Mesothelial cell of epicardium (in vitro differentiated cells): ENCODE measurements around the gene ATXN10. TPM values are rescaled to one million over a fixed set of nuclear protein-coding genes. Genes with fewer than 3 reads are reported as not detected.
A peak's percentile ranks its signal among the peaks of the same experiment; 100 is the strongest.

Source experiments
- DNase-seq, 2 experiments: peaks; one replicate each; pipeline ENCODE4 v3.0.0; 2021; ENCODE audit warnings: low spot score in 2 of 2; ENCODE audit not compliant: unreplicated experiment in 2 of 2
- H3K27ac Mint-ChIP-seq: 2 replicates; pipeline ENCODE4 v1.8.0; 2021; ENCODE audit warnings: mixed read lengths
- H3K27me3 Mint-ChIP-seq: 2 replicates; pipeline ENCODE4 v1.8.0; 2021; ENCODE audit warnings: low read depth, mixed read lengths
- H3K36me3 Mint-ChIP-seq: 2 replicates; pipeline ENCODE4 v1.8.0; 2021; ENCODE audit warnings: mixed read lengths
- H3K4me1 Mint-ChIP-seq: 2 replicates; pipeline ENCODE4 v1.8.0; 2021; ENCODE audit warnings: mixed read lengths
- H3K4me3 Mint-ChIP-seq: 2 replicates; pipeline ENCODE4 v1.8.0; 2021; ENCODE audit warnings: mild to moderate bottlenecking, moderate library complexity, mixed read lengths
- H3K9me3 Mint-ChIP-seq: 2 replicates; pipeline ENCODE4 v1.8.0; 2021; ENCODE audit warnings: mixed read lengths
- total RNA-seq: library from RNA; stranded (reverse); gene quantifications from 3 replicates; pipeline ENCODE4 v1.2.1, GENCODE V29; 2021
- TF ChIP-seq, protein P1 (sequence below): fragments of 200-600 bp; sonication (generic); IDR thresholded peaks from one replicate; pipeline ENCODE4 v1.5.0; 2021; ENCODE audit warnings: antibody characterized with exemption; ENCODE audit not compliant: unreplicated experiment

Gene ATXN10
- total RNA-seq, 1 donor from 2014 or later = 237 TPM

DNA sequence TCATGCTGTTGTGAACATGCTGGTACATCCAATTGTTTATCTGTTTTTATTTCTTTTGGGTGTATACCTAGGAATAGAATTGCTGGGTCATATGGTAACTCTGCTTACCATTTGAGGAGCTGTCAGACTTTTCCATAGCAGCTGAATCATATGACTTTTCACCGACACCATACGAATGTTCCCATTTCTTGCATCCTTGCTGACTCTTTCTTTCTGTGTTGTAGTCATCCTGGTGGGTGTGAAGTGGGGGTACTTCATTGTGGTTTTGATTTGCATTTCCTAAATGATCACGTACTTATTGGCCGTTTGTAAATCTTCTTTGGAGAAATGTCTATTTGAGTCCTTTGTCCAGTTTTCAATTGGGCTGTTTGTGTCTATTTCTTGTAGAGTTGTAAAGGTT lies 26.5 kb downstream of the ATXN10 start:
- peak overlapping the region; percentile 71 for H3K27ac Mint-ChIP-seq
- no peak overlapping the region for H3K4me3 Mint-ChIP-seq
- H3K9me3 Mint-ChIP-seq = peaks cover 5% of the 10 kb centered on the region
- H3K36me3 Mint-ChIP-seq = peaks cover 60% of the 10 kb centered on the region
- no peaks in the 10 kb centered on the region for H3K27me3 Mint-ChIP-seq
- TF ChIP-seq, protein P1, sequence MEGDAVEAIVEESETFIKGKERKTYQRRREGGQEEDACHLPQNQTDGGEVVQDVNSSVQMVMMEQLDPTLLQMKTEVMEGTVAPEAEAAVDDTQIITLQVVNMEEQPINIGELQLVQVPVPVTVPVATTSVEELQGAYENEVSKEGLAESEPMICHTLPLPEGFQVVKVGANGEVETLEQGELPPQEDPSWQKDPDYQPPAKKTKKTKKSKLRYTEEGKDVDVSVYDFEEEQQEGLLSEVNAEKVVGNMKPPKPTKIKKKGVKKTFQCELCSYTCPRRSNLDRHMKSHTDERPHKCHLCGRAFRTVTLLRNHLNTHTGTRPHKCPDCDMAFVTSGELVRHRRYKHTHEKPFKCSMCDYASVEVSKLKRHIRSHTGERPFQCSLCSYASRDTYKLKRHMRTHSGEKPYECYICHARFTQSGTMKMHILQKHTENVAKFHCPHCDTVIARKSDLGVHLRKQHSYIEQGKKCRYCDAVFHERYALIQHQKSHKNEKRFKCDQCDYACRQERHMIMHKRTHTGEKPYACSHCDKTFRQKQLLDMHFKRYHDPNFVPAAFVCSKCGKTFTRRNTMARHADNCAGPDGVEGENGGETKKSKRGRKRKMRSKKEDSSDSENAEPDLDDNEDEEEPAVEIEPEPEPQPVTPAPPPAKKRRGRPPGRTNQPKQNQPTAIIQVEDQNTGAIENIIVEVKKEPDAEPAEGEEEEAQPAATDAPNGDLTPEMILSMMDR = no peak
- peaks cover 7% of the 10 kb centered on the region for H3K4me1 Mint-ChIP-seq
- DNase-seq = no peak

DNA sequence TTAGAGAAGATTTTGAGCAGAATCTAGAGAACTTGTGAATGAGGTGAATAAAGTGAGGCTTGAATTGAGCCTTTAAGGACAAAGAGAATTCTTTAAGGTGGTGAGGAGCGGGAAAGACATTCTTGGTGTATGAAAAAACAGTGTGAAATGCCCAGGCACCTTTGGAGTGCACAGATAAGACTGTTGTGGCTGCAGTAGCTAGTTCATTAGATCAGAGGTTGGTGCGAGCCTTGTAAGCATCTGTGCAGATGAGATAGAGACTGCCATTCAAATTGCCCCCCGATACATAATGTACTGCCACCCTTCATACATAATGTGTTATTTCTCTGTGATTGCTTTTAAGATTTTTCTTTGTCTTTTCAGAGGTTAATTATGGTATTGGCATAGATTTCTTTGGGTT lies 31.3 kb downstream of the ATXN10 start:
- TF ChIP-seq, protein P1 = no peak
- peaks cover 21% of the 10 kb centered on the region for H3K9me3 Mint-ChIP-seq
- no peak overlapping the region for H3K4me3 Mint-ChIP-seq
- no peak overlapping the region for H3K27ac Mint-ChIP-seq
- no peaks in the 10 kb centered on the region for H3K27me3 Mint-ChIP-seq
- DNase-seq = no peak
- H3K4me1 Mint-ChIP-seq = peaks cover 8% of the 10 kb centered on the region
- peaks cover 72% of the 10 kb centered on the region for H3K36me3 Mint-ChIP-seq

DNA sequence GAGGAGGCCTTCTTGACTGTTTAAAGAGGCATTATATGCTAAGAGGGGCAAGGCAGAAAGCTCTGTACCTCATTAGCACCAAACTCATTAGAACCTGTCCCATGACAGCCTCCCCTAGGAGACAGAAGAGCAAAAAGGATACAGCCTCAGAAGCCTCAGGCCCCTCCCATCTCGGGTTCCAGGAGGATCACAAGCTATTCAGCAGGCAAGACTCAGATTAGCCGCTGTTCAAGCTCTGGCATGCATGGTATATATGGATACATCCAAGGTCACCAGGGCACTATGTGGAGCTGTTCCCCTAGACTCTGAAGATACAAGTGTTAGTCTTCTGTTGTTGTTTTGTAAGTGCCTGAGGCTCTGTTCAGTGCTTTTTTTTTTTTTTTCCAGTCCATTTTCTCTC lies 32.1 kb downstream of the ATXN10 start:
- H3K4me3 Mint-ChIP-seq = no peak overlapping the region
- peaks cover 21% of the 10 kb centered on the region for H3K9me3 Mint-ChIP-seq
- peaks cover 10% of the 10 kb centered on the region for H3K4me1 Mint-ChIP-seq
- no peak for DNase-seq
- no peaks in the 10 kb centered on the region for H3K27me3 Mint-ChIP-seq
- peaks cover 71% of the 10 kb centered on the region for H3K36me3 Mint-ChIP-seq
- TF ChIP-seq, protein P1 = no peak
- H3K27ac Mint-ChIP-seq = no peak overlapping the region

DNA sequence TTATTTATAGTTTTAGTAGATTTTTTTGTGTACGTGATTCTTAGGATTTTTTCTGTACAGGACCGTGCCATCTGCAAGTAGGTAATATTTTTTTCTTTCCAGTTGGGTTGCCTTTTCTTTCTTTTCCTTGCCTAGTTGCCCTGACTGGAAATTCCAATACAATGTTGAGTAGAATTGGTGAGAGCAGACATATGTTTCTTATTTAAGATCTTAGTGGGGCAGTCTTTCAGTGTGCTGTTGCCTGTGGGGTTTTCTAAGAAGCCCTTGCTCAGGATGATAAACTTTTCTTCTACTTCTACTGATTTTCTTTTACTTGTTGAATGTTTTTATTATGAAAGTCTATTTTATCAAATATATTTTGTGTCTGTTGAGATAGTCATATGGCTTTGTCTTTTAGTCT lies 33.0 kb downstream of the ATXN10 start:
- H3K36me3 Mint-ChIP-seq = peaks cover 78% of the 10 kb centered on the region

DNA sequence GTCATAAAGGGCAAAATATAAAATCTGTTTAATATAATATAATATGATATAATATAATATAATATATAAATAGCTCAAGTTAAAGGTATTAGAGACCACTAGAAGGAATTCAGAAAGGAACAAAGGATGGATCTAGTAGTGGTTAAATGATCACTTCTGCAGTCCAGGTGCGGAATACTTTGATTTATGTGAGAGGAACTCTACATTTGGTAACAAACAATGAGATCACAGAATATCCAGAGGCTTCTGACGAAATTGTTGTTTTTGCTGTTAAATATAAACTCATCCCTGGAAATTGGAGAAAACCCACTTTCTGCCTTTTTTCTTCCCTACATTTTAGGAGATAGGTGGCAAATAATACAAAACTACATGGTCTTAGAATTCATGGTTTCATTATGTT lies 36.0 kb downstream of the ATXN10 start:
- Mint-ChIP-seq H3K9me3 (peaks cover 20% of the 10 kb centered on the region), H3K36me3 (peaks cover 72% of the 10 kb centered on the region), H3K27me3 (no peaks in the 10 kb centered on the region), H3K27ac (peak overlapping the region; percentile 65), H3K4me1 (peaks cover 21% of the 10 kb centered on the region), H3K4me3 (no peak overlapping the region)
- no peak for DNase-seq
- TF ChIP-seq, protein P1 = no peak

More for the DNA sequence above, 33.0 kb downstream of the ATXN10 start:
- DNase-seq = no peak
- H3K27ac Mint-ChIP-seq = no peak overlapping the region
- H3K9me3 Mint-ChIP-seq = peaks cover 21% of the 10 kb centered on the region
- TF ChIP-seq, protein P1 = no peak
- no peaks in the 10 kb centered on the region for H3K27me3 Mint-ChIP-seq
- no peak overlapping the region for H3K4me3 Mint-ChIP-seq
- peaks cover 15% of the 10 kb centered on the region for H3K4me1 Mint-ChIP-seq

DNA sequence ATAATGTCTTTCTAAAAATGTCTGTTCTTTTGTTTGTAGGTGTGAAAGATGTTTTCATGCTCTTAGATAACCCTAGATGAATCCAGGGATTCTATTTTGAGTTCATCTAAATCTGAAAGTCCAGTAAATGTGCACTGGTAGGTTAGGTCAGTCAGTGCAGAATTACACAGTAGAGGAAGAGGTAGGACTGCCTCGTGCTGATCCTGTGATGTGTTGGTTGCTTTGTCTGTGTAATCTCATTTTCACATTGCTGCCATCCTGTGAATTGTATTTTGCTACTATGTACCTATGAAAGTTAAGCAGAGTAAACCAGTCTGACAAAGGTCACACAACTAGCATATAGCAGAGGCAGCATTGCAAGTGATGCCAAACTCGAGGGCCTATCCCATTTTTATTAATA lies 36.5 kb downstream of the ATXN10 start:
- H3K4me3 Mint-ChIP-seq = no peak overlapping the region
- H3K36me3 Mint-ChIP-seq = peaks cover 68% of the 10 kb centered on the region
- peak overlapping the region; percentile 65 for H3K27ac Mint-ChIP-seq
- TF ChIP-seq, protein P1 = no peak
- peaks cover 21% of the 10 kb centered on the region for H3K4me1 Mint-ChIP-seq
- no peak for DNase-seq
- peaks cover 15% of the 10 kb centered on the region for H3K9me3 Mint-ChIP-seq
- no peaks in the 10 kb centered on the region for H3K27me3 Mint-ChIP-seq
